COR-L47 (cell line): ENCODE measurements around the gene MEIOB.
"Not testable (repeated sequence)": the region's sequence is repeated elsewhere in the genome, so short reads cannot be mapped to it uniquely, and the experiment has no call there.

ENCODE experiments used
- DNase-seq: peaks from one replicate; lab custom pipeline; 2025; lab: John Stamatoyannopoulos, UW

The MEIOB gene

DNA sequence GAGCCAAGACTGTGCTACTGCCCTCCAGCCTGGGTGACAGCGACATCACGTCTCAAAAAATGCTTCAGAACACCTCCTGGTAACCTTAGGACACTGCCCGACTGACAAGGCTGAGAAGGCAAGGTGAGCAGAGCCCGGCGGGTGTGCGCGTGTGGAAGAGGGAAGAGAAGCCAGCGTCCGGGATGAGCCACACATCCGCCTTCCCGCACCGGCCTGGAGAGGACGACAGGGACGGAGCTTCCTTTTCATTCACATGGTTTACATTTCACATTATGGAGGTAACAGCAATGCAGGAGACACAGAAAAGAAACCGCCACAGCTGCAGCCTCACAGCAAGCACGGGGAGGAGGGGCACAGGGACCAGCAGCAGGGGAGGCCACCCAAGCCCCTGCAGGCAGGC, 61.9 kb downstream of the MEIOB start:
- no peak for DNase-seq

DNA sequence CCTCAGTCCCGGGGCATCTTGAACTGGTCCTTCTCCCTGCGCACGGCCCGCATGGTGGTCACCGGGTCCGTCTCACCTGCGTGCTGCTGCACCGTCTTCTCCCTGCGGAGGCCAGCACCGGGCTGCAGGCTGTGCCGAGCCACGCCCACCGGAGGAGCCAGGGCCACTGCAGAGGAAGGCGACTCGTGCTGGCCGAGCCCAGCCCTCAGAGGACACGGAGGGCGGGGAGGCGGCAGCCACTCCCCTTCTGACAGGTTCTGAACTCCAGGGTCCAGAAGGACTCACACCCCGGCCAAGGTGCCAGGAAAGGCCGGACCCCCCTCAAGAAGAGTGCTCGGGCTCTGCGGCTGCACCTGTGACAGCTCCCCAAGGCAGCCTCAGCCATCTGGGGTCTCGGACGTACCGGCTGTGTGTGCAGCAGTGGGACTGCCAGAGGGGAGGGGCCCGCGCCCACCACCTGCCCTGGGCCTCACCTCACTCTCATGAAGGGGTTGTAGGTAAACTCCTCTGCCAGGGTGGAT, 62.6 kb downstream of the MEIOB start:
- DNase-seq, result no peak

DNA sequence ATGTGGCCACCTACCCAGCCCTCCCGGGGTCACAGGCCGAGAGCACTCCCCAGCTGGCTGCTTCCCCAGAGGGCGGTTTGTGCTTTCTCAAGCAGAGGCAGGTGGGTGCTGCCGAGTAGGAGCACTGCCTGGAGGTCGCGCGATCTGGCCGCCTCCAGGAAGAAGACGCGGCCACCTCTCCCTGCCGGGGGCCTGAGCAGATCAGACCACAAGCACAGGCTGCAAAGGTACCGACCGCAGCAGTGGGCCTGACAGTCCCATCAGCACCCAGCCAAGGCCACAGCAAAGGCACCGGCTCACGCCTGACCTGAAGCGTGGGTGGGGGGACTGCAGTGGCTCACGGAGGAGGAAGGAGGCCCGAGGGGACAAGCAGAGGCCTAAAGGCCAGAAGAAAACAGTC, 63.3 kb downstream of the MEIOB start:
- DNase-seq, result no peak

DNA sequence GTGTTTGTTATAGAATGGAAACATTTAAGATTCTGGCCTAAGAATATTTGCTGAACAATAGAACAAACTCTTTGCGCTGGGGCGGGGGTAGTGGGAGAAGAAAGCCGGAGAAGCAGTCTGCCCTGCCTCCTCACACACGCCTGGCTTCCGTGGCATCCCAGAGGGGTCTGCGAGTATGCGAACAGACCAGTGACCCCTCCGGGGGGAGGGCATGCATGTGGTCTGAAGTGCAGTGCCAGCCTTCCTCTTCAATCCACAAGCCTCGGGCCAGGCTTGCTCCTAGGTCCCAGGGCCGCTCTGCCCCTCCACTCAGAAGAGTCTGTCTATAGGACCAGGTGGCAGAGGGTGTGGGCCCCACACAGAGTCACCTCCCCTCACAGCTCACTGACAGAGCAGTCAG, 64.3 kb downstream of the MEIOB start:
- no peak for DNase-seq

DNA sequence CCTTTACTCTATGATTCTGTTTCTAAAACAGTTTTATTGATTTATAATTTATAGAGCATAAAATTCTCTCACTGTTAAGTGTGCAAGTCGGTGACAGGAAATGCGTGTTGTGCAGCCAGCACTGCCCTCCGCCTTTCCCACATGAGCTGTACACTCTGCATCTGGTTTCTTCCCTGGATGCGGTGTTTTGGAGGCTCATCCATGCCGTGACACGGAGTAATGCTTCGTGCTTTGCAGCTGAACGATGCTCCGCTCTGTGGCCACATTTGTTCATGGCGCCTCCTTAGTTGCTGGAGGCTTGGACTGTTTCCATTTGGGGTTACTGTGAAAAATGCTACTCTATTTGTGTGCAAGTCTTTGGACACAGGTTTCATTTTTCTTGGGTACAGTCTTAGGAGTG, 71.3 kb downstream of the MEIOB start:
- DNase-seq, result no peak

DNA sequence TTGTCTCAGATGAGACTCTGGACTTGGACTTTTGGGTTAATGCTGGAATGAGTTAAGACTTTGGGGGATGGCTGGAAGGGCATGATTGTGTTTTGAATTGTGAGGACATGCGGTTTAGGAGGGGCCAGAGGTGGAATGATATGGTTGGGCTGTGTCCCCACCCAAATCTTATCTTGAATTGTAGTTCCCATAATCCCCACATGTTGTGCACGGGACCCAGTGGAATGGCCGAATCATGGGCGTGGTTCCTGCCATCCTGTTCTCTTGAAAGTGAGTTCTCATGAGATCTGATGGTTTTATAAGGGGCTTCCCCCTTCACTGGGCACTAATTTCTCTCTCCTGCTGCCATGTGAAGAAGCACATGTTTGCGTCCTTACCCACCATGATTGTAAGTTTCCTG, 72.7 kb downstream of the MEIOB start:
- not testable (repeated sequence) for DNase-seq

DNA sequence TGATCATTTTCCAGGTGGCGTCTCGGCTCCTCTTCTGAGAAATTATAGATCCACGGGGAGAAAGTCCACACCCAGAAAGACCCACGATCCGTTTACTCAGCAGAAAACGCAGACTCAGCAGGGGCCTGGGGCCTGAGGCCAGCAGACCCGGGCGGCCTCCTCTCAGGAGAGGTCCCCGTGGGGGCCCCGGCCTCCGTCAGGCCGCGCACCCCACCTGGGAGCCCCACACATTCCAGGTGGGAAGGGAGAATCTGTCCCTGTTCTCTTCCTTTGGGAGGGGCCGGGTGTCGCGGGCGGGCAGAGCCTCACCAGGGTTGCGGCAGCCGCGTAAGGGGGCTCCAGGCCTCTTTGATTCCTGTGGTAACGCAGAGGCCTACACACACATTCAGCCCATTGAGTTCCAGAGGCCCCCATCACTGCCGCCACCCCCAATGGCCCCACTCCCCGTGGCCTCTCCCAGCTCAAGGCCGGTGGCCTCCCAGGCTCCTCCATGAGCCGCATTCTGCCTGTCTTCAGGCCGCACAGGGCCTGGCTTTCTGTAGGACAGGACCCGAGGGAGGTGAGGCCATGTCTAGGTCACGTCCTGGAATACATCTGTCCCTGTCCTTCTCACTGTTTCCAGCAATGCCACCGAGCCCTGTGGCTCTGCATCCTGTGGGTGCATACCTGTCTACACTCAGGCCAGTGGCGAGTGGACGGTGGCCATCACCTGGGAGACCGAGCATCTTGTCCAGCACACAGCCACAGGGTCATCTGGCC, 76.9 kb downstream of the MEIOB start:
- DNase-seq, result no peak

DNA sequence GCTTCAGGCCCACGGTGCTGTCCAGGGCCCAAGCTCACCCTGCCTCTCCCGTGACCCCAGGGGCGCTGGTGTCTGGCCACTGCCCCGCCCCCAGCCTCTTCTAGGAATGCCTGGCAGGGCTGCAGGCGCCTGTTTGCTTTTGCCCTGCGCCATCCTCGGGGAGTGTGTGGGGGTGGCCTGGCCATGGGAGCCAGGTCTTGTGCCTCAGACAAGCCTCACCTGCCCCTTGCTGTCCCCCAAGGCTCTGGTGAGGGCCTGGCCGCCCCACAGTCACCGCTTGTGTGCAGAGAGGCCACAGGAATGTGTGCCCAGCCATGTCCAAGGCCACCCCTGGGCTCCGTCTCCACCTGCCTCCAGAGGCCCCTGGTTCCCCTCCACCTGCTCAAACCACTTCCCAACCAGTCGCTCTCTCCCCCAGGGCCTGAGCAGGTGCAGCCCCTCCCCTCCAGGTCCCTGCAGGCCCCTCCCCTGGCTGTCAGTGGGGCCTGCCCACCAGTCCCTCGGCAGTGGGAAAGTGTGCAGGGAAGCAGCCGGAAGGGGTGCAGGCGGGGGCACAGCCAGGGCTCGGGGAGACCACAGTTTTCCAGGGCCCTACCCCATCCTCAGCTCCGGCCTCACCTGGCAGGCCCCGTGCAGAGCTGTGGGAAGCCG, 77.6 kb downstream of the MEIOB start:
- DNase-seq, result no peak

DNA sequence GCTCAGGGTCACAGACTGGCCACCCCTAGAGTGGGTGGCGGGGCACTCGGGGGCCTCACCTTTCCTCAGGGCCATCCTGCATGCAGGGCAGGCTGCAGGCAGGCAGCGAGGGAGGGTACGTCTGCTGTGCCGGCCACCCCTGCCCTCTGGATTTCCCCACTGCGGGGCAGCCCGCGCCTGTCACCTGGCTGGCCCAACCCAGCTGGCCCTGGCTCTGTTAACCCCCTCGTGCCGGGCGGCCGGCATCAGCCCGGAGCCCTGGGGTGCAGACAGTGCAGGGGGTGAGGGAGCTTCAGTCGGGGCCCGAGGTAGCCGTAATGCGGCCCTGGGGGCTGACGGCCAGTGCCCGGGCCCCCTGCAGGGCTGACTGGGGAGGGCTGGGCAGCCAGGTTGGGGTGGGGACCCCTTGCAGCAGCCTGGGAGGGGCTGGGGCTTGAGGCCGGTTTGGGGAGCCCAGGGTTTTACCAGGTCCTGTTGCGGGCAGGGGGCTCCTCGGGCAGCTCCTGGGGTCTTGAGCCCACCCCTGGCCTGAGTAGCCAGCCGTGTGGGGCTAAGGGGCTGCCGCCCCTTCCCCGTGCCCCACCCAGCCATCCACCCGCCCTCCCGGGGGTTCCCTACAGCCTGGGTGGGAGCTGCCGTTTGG, 78.3 kb downstream of the MEIOB start, which contains the start of gene IGFALS:
IGFALS (minus strand) TSS at position 128 of the 643 bp plus-strand sequence; CDS start at position 75, 53 bp downstream.
- no peak for DNase-seq

DNA sequence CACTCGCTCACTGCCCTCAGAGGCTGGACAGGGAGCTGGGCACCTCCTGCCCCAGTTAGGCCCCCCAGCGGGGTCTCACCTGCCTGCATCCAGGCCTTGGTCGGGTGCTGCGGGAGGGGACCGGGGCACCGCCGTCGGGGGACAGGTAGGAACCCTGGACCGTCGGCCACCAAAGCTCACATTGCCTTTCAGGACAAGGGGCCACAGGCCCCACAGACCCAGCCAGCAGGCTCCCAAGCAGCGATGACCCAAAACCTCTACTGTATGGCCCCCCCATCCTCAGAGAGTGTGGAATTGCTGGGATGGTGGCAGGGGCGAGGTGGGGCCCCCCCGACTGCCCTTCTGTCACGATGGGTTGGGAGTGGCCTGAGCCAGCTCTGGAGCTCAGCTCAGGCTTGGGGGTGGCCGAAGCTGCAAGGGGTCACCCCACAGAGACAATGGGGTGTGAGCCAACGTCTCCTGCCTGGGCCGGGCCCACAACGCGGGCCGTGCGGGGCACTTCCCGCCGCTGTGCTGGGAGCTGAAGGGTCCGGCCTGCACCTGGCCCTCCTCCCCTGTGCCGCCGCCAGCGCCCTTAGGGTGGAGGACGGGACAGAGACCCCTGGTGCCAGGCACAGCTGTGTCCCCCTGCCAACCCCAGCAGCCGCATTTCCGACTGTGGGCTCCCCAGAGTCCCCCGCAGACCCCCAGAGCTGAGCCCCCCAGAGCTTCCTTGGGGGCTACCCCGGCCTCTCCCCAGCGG, 79.0 kb downstream of the MEIOB start:
- DNase-seq, result no peak

DNA sequence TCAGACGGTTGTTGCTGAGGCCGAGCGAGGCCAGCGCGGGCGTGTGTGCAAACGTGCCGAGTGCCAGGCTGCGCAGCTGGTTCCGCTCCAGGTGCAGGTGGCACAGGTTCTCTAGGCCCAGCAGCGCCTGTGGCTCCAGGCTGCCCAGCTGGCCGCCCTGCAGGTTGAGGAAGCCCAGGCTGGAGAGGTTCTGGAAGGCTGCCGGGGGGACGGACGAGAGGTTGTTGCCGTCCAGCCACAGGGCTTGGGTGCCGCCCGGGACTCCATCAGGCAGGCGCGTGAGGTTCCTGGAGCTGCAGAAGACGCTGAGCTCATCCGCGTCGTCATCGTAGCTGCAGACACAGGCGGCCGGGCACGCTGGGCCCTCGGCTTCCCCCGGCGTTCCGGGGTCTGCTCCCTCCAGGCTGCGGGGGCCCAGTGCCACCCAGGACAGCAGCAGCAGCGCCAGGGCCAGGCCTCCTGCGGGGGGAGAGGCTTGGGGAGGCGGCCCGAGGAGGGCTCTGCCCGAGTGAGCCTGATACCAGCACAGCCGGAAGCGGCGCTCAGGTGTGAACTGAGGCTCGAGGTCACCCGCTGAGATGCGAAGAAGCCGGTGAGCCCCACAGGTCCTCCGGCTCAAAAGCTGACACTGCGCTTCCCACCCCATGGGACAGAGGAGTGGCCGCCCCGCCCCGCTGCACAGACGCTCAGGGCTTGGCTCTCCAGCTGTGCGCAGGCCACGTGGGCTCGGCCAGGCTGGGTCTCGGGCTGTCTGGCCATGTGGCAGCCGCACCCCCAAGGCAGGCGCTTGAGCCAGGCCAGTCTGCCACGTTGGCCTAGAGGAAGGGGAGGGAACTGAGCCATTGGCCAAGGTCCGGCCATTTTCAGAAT, 79.8 kb downstream of the MEIOB start:
- no peak for DNase-seq

DNA sequence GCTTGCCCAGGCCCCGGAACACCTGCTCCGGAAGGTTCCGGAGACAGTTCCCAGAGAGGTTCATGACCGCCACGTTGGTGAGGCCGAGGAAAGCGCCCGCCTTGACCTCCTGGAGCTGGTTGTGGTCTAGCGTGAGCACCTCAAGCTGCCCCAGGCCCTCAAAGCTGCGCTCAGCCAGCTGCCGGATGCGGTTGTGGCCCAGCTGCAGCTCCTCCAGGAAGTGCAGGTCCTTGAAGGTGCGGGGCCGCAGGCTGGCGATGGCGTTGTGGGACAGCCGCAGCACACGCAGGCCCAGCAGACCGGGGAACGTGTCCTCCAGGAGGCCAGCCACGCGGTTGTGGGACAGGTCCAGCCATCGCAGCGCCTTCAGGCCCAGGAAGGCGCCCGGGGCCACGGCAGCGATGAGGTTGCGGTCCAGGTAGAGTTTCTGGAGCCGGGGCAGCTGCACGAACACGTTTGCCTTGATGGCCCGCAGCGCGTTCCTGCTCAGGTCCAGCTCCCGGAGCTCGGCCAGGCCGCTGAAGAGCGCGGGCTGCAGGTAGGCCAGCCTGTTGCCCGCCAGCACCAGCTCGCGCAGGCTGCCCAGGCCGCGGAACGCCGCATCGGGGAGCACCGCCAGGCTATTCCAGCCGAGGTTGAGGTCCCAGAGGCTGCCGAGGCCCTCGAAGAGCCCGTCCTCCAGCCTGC, 80.6 kb downstream of the MEIOB start:
- DNase-seq, result no peak

DNA sequence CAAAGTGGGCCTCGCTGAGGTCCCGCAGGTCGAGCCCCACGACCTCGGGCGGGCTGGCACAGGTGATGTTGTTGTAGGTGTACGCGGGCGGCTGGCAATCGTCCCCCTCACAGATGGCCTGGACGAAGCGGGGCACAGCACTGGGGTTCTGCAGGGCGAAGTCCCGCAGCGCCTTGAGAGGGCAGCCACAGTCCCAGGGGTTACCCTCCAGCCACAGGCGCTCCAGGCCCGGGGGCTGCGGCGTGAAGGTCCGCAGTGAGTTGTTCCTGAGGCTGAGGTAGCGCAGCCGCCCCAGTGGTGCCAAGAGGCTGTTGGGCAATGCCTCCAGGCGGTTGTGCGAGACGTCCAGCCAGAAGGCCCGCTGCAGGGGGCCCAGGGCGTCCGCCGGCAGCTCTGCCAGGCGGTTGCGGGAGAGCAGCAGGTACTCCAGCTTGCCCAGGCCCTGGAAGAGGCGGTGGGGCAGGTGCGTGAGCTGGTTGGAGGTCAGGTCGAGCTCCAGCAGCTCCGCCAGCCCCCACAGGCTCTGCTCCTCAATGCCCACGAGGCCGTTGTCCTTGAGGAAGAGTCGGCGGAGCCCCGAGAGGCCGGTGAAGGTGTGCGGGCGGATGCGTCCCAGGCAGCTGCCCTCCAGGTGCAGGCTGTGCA, 81.2 kb downstream of the MEIOB start:
- no peak for DNase-seq

DNA sequence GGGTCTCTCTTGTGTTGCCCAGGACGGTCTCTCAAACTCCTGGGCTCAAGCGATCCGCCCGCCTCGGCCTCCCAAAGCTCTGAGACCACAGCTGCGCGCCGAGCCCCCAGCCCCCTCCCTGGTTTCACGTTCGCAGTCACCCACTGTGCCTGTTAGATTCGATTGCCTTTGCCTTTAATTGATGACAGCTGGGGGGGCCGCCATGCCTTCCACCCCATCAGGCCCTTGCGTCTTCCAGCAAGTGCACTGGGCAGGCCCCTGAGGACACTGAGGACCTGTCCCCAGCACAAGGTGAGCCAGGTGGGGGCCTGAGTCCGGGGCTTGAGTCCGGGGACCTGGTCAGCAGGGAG, 81.7 kb downstream of the MEIOB start:
- DNase-seq, result no peak

DNA sequence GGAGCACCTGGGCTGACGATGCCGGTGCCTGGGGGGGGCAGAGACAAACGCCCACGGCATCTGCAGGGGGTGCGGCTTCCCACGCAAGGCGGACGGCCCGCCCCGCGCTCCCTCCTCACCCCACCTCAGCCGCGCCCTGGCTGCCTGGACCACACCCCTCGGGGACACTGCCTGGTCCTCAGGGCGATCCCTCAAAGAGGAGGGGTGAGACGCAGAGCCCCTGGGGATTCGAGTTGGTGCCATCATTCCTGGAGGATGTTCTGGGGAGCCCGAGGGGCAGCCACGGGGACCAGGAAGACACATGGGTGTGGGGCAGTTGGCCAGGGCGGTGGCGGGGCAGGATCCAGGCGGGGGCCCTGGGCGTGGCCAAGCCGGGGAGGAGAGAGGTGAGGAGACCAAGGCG, 82.3 kb downstream of the MEIOB start:
- DNase-seq, result no peak

DNA sequence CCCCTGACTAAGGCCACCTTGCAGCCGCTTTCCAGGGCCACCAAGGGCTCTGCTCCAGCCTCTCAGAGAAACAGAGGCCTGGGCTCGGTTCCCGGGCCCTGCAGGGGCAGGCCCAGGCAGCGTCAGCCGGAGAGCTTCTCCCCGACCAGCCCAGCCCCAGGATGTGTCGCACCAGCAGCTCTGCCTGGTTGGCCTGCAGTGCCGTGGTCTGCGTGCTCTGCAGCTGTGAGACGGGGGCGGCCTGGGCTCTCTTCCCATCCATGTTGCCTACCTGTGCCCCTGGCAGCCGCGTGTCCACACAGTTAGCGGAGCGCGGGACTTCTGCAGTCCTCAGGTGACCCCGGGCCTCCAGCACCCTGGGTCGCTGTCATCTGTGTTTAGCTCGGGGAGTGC, 83.3 kb downstream of the MEIOB start:
- DNase-seq, result no peak

DNA sequence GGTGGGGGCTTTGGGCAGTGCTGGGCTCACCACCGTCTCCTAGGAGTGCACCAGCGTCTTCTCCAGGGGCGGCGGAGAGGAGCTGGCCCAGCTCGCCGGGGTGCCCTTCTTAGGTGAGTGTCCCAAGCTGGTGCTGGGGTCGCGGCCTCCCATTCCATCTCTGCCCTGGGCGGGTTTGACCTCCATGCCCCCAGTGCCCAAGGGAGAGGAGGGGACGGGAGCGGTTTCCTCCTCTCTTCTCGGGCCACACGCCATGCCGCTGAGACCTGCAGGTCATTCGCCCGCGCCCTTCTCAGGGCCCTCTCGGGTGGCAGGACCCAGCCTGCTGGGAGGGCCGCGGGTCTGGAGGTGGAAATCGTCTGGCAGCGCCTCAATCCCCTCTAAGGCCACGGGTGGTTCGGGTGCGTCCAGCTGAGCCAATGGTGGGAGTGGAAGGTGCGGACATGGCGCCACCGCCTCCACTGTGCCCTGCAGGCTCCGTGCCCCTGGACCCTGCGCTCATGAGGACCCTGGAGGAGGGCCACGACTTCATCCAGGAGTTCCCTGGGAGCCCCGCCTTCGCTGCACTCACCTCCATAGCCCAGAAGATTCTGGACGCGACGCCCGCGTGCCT, 83.8 kb downstream of the MEIOB start:
- DNase-seq, result no peak

DNA sequence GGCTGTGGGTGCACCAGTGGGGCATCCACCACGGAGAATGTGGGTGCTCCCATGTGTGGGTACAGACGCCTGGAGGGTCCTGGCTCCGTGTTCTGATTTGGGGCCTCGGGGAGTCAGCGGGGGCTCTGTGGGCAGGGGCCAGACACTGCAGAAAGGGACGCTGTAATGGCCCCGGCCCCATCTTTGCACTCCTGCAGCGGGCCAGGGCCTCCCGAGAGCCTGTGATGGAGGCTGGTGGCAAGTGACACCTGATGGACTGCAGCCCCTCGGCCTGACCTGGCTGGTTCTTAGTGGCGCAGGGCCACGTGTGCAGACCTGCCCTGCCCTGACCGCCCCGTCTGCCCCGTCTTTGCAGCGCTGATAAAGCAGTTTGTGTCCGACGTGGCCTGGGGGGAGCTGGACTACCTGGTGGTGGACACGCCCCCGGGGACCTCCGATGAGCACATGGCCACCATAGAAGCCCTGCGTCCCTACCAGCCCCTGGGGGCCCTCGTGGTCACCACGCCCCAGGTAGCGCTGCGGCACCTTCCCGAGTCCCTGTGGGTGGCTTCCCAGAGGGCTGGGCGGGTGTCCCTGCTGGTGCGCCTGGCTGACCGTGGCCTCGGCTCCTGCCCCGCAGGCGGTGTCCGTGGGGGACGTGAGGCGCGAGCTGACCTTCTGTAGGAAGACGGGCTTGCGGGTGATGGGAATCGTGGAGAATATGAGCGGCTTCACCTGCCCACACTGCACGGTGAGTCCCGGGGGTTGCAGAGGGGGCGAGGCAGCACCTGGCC, 84.5 kb downstream of the MEIOB start:
- DNase-seq, result no peak

DNA sequence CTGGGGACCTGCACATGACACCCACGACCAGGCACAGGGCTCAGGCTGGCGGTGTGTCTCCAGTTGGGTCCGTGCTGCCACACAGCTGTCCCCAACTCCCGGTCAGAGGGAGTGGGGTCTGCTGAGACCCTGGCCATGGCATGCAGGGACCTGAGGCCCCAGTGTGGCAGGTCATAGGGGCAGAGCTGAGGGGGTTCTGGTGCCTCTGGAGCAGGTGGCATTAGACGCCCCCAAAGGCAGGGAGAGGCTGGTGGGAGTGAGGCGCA, 85.0 kb downstream of the MEIOB start:
- no peak for DNase-seq
